ENCODE results near the gene RSRC1. TPM values are rescaled to one million over a fixed set of nuclear protein-coding genes. Genes with fewer than 3 reads are reported as not detected.

RSRC1 gene
- total RNA-seq, 2 experiments from 2014 or later, result 76.3 to 78.1 TPM

DNA sequence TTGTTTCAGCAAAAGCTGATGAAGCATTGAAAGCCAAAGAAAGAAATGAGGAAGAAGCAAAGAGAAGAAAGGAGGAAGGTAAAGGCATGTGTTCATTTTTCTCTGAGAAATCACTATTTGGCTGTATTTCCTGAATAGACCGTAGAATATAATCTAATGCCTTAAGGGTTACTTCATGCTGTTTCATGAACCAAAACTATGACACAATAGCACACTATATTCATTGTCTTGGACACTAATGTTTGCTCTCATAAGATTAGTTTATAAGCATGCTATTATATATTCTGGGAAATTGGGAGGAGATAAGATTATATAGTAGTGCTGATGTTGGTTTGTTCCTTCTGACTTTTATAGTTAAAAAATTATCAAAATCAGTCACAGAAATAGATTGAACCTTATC lies 351.0 kb downstream of the RSRC1 start:
- no peaks in the 10 kb centered on the region for H4K20me1 ChIP-seq (ENCODE audit: insufficient read depth, low read length)
- intact Hi-C loops (cut with micrococcal nuclease; ENCODE audit: unreplicated experiment), result no loop called here
- no peaks in the 10 kb centered on the region for H3K4me1 ChIP-seq (ENCODE audit: insufficient read depth, low read length, poor library complexity, severe bottlenecking)
- H3K4me3 ChIP-seq (ENCODE audit: low read depth, low read length, poor library complexity, severe bottlenecking), result no peak overlapping the region
- POLR2A ChIA-PET, result no interaction called here
- no peaks in the 10 kb centered on the region for H3K9me2 ChIP-seq (ENCODE audit: insufficient read depth, low read length)
- H3K36me3 ChIP-seq (ENCODE audit: insufficient read depth, low read length), result no peaks in the 10 kb centered on the region
- TF ChIP-seq, protein P1, sequence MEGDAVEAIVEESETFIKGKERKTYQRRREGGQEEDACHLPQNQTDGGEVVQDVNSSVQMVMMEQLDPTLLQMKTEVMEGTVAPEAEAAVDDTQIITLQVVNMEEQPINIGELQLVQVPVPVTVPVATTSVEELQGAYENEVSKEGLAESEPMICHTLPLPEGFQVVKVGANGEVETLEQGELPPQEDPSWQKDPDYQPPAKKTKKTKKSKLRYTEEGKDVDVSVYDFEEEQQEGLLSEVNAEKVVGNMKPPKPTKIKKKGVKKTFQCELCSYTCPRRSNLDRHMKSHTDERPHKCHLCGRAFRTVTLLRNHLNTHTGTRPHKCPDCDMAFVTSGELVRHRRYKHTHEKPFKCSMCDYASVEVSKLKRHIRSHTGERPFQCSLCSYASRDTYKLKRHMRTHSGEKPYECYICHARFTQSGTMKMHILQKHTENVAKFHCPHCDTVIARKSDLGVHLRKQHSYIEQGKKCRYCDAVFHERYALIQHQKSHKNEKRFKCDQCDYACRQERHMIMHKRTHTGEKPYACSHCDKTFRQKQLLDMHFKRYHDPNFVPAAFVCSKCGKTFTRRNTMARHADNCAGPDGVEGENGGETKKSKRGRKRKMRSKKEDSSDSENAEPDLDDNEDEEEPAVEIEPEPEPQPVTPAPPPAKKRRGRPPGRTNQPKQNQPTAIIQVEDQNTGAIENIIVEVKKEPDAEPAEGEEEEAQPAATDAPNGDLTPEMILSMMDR (conservative IDR thresholded peaks at IDR 0.05; ENCODE audit: low read length), result no peak
- TF ChIP-seq EZH2phosphoT487 (IDR thresholded peaks at IDR 0.05; ENCODE audit: borderline replicate concordance, low read depth, low read length), result no peak
- no peak overlapping the region for H2AFZ ChIP-seq (ENCODE audit: low read length)
- BruUV-seq (replicated peaks), result no TSS peak
- DNase-seq (ENCODE audit: low spot score), result no peak
- no peaks in the 10 kb centered on the region for H3K9me3 ChIP-seq (ENCODE audit: low read length)
- H3K27ac ChIP-seq (ENCODE audit: low read depth, low read length, poor library complexity, severe bottlenecking), result no peak overlapping the region
- CTCF ChIA-PET (ENCODE audit: unreplicated experiment), result no interaction called here
- no peak overlapping the region for H3K4me2 ChIP-seq (ENCODE audit: low read length)
- H3K79me2 ChIP-seq (ENCODE audit: insufficient read depth, low read depth, low read length), result no peaks in the 10 kb centered on the region

DNA sequence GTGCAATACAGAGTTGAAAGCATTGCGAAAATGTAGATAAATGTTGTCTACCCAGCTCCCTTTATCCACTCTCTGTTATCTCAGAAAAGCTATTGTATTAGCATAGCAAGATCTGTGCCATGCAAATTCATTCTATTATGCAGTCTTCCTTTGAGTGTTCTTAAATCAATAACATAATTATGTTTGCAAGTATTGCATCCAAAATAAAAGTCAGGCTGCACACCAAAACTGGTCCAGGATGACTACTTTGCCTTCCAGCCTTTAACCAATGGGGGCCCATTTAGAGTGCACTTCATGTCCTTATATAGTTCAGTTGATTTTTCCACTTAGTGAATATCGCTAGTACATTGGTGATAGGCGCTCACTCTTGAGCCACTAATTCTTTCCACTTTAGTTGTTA lies 353.7 kb downstream of the RSRC1 start:
- DNase-seq (ENCODE audit: low spot score), result no peak
- no peak overlapping the region for H2AFZ ChIP-seq (ENCODE audit: low read length)
- ChIA-PET CTCF (ENCODE audit: unreplicated experiment) (no interaction called here), POLR2A (no interaction called here)
- no peak overlapping the region for H3K4me3 ChIP-seq (ENCODE audit: low read depth, low read length, poor library complexity, severe bottlenecking)
- no peak overlapping the region for H3K4me2 ChIP-seq (ENCODE audit: low read length)
- no peak overlapping the region for H3K27ac ChIP-seq (ENCODE audit: low read depth, low read length, poor library complexity, severe bottlenecking)
- intact Hi-C loops (cut with micrococcal nuclease; ENCODE audit: unreplicated experiment), result no loop called here
- TF ChIP-seq EZH2phosphoT487 (IDR thresholded peaks at IDR 0.05; ENCODE audit: borderline replicate concordance, low read depth, low read length), result no peak
- TF ChIP-seq, protein P1 (conservative IDR thresholded peaks at IDR 0.05; ENCODE audit: low read length), result no peak
- H3K36me3 ChIP-seq (ENCODE audit: insufficient read depth, low read length), result no peaks in the 10 kb centered on the region
- no TSS peak for BruUV-seq (replicated peaks)
- H3K79me2 ChIP-seq (ENCODE audit: insufficient read depth, low read depth, low read length), result no peaks in the 10 kb centered on the region
- H4K20me1 ChIP-seq (ENCODE audit: insufficient read depth, low read length), result no peaks in the 10 kb centered on the region
- no peaks in the 10 kb centered on the region for H3K4me1 ChIP-seq (ENCODE audit: insufficient read depth, low read length, poor library complexity, severe bottlenecking)
- H3K9me2 ChIP-seq (ENCODE audit: insufficient read depth, low read length), result no peaks in the 10 kb centered on the region
- no peaks in the 10 kb centered on the region for H3K9me3 ChIP-seq (ENCODE audit: low read length)

DNA sequence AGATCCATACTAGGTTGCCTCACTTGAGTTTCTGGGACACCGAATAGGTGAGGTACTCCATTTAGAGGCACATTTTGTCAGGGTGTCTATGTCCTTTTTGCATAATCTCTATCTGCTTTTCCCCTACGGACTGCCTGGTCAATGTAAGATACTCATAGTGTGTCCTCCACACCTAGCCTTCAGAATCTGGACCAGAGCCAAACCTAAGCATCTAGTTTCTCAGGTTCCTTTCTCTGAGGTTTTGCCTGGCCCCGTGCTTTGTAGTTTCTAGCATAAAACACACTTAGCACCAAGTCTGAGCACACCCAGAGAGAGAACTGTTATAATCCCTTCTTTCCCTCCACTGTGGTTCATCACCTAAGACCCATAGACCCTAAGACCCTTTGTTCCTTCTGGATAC lies 355.2 kb downstream of the RSRC1 start:
- ChIA-PET POLR2A (interaction anchor here (0.6 to 1.3 kb wide), 3 partner anchors 16 to 299 kb away, joined by 3 read pairs; no protein-coding TSS in a partner anchor), CTCF (ENCODE audit: unreplicated experiment) (no interaction called here)
- Histone ChIP-seq H3K36me3 (ENCODE audit: insufficient read depth, low read length) (no peaks in the 10 kb centered on the region), H3K79me2 (ENCODE audit: insufficient read depth, low read depth, low read length) (no peaks in the 10 kb centered on the region), H3K4me1 (ENCODE audit: insufficient read depth, low read length, poor library complexity, severe bottlenecking) (no peaks in the 10 kb centered on the region), H3K4me2 (ENCODE audit: low read length) (no peak overlapping the region), H4K20me1 (ENCODE audit: insufficient read depth, low read length) (no peaks in the 10 kb centered on the region), H3K27ac (ENCODE audit: low read depth, low read length, poor library complexity, severe bottlenecking) (no peak overlapping the region), H3K9me2 (ENCODE audit: insufficient read depth, low read length) (no peaks in the 10 kb centered on the region), H2AFZ (ENCODE audit: low read length) (no peak overlapping the region), H3K9me3 (ENCODE audit: low read length) (no peaks in the 10 kb centered on the region), H3K4me3 (ENCODE audit: low read depth, low read length, poor library complexity, severe bottlenecking) (no peak overlapping the region)
- TF ChIP-seq, protein P1 (conservative IDR thresholded peaks at IDR 0.05; ENCODE audit: low read length), result no peak
- TF ChIP-seq EZH2phosphoT487 (IDR thresholded peaks at IDR 0.05; ENCODE audit: borderline replicate concordance, low read depth, low read length), result no peak
- no peak for DNase-seq (ENCODE audit: low spot score)
- intact Hi-C loops (cut with micrococcal nuclease; ENCODE audit: unreplicated experiment), result no loop called here
- no TSS peak for BruUV-seq (replicated peaks)
